ENCODE data around the gene FKBP14.

FKBP14 gene

GRCh38 chr7:30032310-30033125 is 6.0 kb upstream of the FKBP14 start:
- DNase-seq: no peak

- DNase-seq: peak; percentile 27
These were observed 3.2 kb upstream of the FKBP14 start for GRCh38 chr7:30029696-30030095.

- peak; percentile 26 for DNase-seq
These were observed 2.5 kb upstream of the FKBP14 start for GRCh38 chr7:30028749-30029635.

DNA sequence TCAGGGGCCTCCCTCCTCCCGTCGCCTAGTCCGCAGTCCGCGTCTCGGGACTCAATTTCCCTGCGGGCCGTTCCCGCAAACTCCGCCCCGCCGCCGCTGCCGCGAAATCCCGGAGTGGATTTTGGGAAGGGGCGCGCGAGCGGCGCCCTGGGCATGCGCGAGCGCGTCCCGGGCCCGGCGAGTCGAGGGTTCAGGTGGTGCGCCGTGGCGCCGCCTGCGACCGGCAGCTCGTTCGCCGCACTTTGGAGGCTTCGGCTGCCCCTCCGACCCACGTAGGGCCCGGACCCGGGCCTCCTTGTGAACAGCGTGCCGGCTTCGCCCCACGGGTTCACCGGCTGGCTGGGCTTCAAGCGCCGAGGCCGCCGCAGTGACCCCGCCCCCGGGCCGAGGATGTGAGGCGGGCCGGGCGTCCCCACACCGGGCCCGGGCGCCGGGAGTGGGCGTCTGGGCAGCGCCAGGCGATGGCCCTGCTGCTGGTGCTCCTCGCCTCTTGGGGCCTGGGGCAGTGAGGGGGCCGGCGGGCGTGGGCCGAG is 1.8 kb upstream of the FKBP14 start, which contains the start of gene PLEKHA8:
Gene PLEKHA8, plus strand, starts transcription at position 197 of the 533 bp plus-strand sequence. CDS start 351 bp downstream, outside the sequence.
- DNase-seq: peak; percentile 90

GRCh38 chr7:30027740-30028215 is 1.3 kb upstream of the FKBP14 start:
- no peak for DNase-seq

GRCh38 chr7:30027065-30027456 is 559 bp upstream of the FKBP14 start:
- DNase-seq: peak; percentile 26

DNA sequence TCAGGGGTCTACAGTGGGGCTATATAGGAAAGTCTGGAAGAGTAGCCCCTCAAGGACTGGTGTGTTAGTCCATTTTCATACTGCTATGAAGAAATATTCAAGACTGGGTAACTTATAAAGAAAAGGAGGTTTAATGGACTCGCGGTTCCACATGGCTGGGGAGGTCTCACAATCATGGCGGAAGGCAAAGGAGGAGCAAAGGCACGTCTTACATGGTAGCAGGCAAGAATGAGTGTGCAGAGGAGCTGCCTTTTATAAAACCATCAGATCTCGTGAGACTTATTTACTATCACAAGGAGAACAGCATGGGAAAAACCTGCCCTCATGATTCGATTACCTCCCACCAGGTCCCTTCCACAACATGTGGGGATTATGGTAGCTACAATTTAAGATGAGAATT is 3.0 kb downstream of the FKBP14 start:
- no peak for DNase-seq

- no peak for DNase-seq
These were observed 3.5 kb downstream of the FKBP14 start for GRCh38 chr7:30022991-30023390.

GRCh38 chr7:30020535-30020934 is 6.0 kb downstream of the FKBP14 start:
- no peak for DNase-seq

DNA sequence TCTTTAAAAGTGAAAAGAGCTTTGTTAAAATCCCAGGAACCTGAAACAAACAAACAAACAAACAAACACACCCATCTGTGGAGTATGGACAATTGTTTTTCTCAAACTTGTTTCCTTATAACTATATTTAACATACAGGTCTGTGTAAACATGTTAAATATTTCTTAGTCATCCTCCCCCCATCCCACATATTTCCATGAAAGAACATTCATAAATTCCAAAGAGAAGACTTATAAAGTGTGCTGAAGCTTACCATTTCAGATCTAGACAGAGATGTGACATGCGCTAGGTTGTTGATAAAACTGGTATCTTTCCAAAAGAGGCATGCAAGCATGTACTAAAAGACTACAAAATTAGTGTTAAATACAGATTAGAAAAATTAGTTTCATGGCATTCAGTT is 6.5 kb downstream of the FKBP14 start:
- DNase-seq: no peak

DNA sequence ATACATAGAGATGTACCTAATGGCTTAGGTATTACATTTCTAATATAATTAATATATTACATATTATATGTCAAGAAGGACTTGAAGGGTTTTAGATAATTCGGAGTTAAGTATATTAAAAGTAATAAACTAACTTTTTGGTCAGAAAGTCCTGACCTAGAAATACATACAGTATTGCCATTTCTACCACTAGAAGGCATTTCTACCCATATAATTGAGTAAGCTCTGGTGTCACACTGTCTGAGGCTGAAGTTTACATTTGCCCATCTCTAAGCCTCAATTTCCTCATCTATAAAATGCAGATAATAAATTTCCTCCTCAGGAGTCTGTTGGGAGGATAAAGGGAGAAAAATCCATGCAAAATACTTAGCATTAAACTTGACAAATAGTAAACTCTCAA is 7.1 kb downstream of the FKBP14 start:
- DNase-seq: no peak

GRCh38 chr7:30018451-30018850 is 8.1 kb downstream of the FKBP14 start:
- DNase-seq: no peak

DNA sequence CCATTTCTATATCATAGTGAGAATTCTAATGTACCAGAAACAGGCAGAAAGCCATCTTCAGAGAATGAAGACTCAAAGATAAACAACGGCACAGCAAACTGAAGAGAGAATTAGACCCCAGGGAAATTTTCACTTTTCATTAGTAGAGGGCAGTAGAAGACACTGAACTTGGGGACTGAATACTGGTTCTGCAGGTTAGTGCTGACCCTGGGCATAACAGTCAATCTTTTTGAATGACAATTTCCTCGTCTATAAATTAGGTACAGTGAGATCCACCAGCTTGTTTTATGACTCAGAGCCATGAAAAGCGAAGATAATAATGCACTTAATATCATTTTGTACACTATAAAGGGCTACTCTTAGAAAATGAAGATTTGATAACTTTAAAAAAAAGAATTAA is 13.7 kb downstream of the FKBP14 start:
- DNase-seq: no peak

DNA sequence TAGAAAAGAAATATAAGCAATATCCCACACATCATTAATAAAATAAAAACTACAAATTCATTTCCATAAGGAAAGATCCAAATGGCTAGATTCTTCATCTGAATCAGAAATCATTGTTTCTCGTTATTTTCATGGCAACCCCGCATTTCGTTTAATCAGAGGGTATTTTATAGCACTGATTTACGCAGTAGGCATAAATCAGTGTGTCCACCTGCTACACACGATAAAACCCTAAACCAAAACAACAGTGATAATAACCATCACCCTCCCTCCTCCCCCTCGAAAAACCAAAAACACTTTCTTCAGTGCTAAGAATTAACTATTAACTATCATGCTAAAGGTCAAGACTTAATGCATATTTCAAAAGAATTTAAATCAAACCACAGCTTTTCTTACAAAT is 16.5 kb downstream of the FKBP14 start:
- no peak for DNase-seq

DNA sequence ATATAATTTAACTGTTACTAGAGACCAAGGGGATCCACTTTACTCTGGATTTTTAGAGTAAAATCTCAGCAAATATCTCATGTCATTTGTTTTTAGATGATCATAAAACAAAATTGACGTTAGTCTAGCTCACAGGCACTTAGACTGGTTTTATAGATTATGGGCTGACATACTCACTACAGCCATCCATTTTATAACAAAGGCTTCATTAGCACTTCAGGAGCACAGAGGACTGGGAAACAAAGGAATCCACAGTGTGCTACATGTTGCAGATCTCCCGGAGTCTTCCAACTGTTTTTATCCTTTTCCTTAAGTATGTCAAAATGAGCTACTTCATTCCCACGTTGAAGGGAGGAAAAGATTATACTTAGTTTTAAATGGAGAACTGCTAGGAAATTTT is 21.0 kb downstream of the FKBP14 start:
- DNase-seq: no peak

DNA sequence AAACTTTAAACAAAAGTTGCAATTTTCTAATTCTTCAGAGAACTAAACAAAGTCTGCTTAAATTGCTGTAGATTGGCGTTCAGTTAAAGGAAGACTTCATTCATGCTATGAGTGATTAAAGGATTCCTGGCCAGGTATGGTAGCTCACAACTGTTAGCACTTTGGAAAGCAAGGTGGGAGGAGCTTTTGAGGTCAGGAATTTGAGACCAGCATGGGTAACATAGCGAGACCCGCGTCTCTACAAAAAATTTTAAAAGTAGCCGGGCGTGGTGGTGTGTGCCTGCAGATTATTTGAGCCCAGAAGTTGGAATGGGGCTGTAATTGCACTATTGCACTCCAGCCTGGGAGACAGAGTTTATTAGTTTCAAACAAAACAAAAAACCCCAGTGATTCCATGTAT is 23.4 kb downstream of the FKBP14 start:
- no peak for DNase-seq

- DNase-seq: no peak
These were observed 24.5 kb downstream of the FKBP14 start for GRCh38 chr7:30001998-30002397.

DNA sequence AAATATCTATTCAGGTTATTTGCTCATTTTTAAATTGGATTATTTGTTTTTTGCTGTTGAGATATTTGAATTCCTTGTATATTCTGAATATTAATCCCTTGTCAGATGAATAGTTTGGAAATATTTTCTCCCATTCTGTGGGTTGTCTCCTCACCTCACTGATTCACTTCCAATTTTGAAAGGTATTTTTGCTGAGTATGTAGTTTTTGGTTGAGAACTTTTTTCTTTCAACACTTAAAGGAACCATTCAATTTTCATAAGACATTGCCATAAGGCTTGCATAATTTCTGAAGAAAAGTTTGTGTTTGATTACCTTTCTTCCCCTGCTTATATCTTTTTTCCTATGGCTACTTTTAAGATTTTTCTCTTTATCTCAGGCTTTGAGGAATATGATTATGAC is 28.0 kb downstream of the FKBP14 start:
- DNase-seq: no peak

- DNase-seq: no peak
These were observed 30.2 kb downstream of the FKBP14 start for GRCh38 chr7:29996321-29996720.

GRCh38 chr7:29995652-29996051 is 30.9 kb downstream of the FKBP14 start:
- DNase-seq: no peak

- DNase-seq: no peak
These were observed 33.4 kb downstream of the FKBP14 start for GRCh38 chr7:29993140-29993539.

- DNase-seq: no peak
These were observed 34.6 kb downstream of the FKBP14 start for GRCh38 chr7:29991937-29992336.

DNA sequence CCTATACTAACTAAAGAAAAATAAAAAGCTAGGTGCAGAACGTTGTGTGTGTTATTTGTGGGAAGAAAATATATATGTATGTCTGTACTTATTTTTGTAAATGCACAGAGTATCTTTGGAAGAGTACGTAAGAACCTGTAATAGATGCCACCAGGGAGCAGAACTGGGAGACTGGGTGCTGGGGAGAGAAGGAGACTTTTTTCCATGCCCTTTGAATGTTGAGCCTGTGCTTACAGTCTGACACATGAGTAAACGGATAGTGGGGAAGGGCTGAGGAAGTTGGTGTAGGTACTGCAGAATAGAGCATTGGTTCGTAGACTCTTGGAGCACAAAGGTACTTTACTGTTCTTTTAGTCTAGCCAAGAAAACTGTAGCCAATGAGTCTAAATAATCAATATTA is 35.6 kb downstream of the FKBP14 start:
- DNase-seq: no peak
